PC-9 (cell line): ENCODE measurements around the gene SRC.

ENCODE experiments used
- CTCF ChIP-seq: fragments of 200-600 bp; sonication (generic); conservative IDR thresholded peaks from 2 replicates; pipeline ENCODE4 v1.6.1; 2017; ENCODE audit warnings: mixed run types, antibody characterized with exemption, mild to moderate bottlenecking, moderate library complexity
- EZH2 ChIP-seq: fragments of 200-600 bp; sonication (generic); IDR thresholded peaks from 2 replicates; pipeline ENCODE4 v1.8.0; 2017; ENCODE audit warnings: antibody characterized with exemption, low read depth

- no peak for TF ChIP-seq CTCF
- TF ChIP-seq EZH2: no peak
These were observed 55.5 kb downstream of the SRC start for GRCh38 chr20:37401282-37401929.
